GM18526 (cell line): ENCODE data around the gene CDR2L.

Experiments used
- POLR2A ChIP-seq: IDR thresholded peaks from 3 replicates; pipeline ENCODE4 v1.6.1; 2011; ENCODE audit not compliant: insufficient read length; ENCODE audit errors: extremely low read depth

The CDR2L gene

DNA sequence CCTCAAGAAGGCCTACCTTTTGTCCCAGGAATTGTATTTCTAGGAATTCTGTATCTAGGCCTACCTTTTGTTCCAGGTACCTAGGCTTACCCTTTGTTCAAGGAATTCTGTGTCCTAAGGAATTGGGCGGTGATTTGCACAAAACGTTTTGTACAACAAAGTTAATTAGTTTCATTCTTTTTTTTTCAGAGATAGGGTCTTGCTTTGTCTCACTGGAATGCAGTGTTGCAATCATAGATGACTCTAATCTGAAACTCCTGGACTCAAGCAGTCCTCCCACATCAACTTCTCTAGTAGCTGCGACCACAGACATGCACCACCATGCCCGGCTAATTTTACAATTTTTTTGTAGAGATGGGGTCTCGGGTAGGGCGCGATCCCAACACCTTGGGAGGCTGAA, 7.0 kb downstream of the CDR2L start:
- TF ChIP-seq POLR2A = no peak

GRCh38 chr17:74995847-74996246, 8.4 kb downstream of the CDR2L start:
- no peak for TF ChIP-seq POLR2A

DNA sequence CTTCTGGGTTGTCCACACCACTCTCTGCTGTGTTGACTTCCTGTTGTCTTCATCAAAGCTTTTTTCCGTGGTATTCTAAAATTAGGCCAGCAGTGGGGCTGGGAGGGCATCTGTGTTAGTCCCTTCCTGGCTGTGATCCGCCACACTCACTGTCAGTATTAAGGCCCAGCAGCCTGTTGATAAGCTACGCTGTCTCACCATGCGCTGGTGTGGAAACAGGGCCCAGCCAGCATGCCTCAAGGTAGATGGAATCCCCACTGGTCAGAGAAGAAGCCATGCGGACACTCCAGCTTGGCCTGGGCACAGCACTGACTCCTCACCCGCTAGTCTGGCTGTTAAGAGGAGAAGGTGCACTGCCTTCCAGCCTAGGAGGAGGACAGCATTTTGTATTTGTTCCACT, 11.4 kb downstream of the CDR2L start:
- no peak for TF ChIP-seq POLR2A

DNA sequence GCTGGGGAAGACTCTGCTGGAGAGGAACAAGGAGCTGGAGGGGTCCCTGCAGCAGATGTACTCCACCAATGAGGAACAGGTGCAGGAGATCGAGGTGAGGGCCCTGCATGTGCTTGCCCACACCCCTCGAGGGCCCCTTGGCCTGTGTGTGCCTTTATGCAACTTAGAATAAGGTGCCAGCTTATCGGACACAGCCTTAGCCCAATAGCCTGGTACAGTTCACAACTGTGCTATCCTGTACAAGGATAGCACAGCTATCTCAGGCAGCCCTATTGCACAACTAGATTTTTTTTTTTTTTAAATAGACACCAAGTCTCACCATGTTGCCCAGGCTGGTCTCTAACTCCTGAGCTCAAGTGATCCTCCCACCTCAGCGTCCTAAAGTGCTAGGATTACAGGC, 12.1 kb downstream of the CDR2L start:
- TF ChIP-seq POLR2A = no peak

DNA sequence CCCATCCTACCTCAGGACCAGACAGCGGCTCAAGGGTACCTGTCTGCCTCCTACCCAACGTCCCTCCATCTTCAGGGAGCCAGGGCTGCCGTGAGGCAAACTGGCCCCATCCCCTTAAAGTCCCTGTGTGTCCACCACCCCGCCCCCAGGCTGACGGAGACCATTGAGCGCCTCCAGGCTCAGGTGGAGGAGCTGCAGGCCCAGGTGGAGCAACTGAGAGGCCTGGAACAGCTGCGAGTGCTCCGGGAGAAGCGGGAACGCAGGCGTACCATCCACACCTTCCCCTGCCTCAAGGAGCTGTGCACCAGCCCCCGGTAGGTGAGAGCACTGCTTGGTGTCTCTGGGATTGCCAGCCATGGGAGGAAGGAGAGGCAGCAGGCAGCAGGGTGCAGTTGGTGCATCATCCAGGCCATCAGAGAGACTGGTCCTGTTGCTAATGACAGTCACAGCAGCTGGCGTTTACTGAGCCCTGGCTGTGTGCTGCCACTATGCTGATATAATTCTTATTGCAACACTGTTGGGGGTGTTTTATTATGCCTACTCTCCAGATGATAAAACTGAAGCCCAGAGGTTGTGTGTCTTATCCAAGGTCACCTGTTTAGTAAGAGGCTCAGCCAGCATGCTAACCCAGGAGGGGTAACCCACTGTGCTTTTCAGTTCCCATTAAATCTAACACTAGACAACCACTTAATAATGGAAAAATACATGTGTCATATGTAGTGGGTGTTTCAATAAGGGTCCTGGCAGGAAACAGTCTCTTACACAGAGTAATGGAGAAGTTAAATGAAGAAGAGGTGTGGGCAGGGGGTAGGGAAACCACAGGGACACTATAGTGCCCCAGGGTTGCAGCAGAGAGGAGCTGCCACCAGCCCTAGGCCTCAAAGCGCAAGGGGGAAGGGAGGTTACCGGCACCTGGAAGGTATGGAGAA, 14.7 kb downstream of the CDR2L start:
- no peak for TF ChIP-seq POLR2A

DNA sequence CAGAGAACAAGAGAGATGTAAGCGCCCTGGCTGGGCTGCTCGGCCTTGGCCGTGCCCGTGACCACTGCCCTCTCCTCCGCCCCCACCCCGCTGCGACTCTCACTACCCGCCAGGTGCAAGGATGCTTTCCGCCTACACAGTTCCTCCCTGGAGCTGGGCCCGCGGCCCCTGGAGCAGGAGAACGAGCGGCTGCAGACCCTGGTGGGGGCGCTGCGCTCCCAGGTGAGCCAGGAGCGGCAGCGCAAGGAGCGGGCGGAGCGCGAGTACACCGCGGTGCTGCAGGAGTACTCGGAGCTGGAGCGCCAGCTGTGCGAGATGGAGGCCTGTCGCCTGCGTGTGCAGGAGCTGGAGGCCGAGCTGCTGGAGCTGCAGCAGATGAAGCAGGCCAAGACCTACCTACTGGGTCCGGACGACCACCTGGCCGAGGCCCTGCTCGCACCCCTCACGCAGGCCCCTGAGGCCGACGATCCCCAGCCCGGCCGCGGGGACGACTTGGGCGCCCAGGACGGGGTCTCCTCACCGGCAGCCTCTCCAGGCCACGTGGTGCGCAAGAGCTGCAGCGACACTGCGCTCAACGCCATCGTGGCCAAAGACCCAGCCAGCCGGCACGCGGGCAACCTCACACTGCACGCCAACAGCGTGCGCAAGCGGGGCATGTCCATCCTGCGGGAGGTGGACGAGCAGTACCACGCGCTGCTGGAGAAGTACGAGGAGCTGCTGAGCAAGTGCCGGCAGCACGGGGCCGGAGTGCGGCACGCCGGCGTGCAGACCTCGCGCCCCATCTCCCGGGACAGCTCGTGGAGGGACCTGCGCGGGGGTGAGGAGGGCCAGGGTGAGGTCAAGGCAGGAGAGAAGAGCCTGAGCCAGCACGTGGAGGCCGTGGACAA, 15.9 kb downstream of the CDR2L start:
- TF ChIP-seq POLR2A = no peak

GRCh38 chr17:75003957-75004355, 16.5 kb downstream of the CDR2L start:
- no peak for TF ChIP-seq POLR2A

DNA sequence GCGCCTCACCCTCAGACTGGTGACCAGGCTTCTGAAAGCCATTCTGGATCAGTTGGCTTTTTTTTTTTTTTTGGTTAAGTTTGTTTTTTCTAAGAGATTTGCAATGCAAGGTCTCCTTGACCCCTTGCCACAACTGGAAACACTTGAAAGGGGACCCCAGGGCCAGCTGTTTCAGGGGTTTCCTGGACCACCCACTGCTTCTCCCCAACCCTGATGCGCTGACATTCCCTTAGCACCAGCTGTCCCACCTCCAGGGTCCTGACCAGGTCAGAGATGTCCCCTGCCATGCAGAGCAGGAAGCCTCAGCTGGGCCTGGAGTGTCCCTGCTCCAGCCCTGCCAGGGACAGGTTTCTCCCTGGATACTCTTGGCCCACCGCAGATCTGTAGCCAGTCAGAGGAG, 16.9 kb downstream of the CDR2L start:
- no peak for TF ChIP-seq POLR2A

GRCh38 chr17:75005291-75005690, 17.9 kb downstream of the CDR2L start:
- no peak for TF ChIP-seq POLR2A

DNA sequence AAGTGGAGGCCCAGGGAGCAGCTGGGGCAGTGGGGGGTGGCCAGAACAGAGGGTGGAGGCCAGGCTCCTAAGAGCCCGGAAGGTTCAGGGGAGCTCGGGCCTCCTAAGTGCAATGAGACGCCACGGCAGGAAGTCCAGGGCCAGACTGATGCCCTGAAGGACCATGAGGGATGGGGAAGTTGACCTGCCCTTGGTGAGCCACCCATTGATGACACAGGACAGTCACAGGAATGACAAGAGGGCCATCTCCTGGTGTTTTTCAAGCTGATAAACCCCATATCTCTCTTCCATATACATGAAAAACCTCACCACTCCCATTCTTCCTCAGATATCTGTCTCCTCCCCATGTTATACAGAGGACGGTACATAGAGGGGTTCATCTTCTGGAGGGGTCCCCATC, 19.2 kb downstream of the CDR2L start:
- TF ChIP-seq POLR2A = no peak

- no peak for TF ChIP-seq POLR2A
Measured at GRCh38 chr17:75008373-75008772, 20.9 kb downstream of the CDR2L start.

GRCh38 chr17:75009139-75009724, 21.8 kb downstream of the CDR2L start:
- no peak for TF ChIP-seq POLR2A

DNA sequence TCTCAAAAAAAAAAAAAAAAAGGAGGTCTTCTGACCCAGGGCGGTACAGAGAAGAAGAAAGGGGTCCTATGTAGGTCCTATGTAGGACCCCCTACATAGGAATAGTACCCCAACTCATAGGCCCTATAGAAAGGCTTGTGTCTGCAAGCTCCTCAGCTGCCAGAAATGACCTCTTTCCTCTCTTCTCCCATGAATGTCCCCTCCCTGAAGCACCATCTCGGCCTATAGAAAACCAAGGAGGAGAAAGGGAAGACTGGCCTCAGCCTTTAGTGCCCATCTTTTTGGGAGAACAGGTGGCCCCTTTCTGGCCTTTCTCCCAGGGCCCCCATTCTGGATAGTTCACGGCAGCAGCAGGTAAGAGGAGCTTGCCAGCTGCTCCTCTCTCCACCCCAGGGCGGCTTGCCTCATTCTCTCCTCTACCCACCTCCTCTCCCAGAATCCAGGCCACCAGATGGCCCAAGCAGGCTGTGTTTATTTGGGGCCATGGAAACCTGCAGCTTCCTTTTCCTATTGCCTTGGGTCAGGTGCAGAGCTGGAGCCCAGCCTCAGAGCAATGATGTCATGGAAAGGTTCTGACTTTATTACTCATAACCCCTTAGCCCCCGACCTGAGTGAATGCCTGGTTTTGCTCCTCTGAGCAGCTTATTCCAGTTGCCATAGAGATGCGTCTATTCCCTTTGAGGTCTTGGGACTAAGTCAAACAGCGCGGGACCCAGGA, 23.4 kb downstream of the CDR2L start:
- TF ChIP-seq POLR2A = no peak

- no peak for TF ChIP-seq POLR2A
Measured at GRCh38 chr17:75011401-75012095, 24.1 kb downstream of the CDR2L start.

GRCh38 chr17:75012096-75012345, 24.6 kb downstream of the CDR2L start:
- no peak for TF ChIP-seq POLR2A
